ENCODE data around the gene AGPAT2. TPM values are rescaled to one million over a fixed set of nuclear protein-coding genes. Genes with fewer than 3 reads are reported as not detected.

Gene AGPAT2
- total RNA-seq, 1 donor from 2014 or later = 129 TPM

GRCh38 chr9:136686534-136686793 is 793 bp downstream of the AGPAT2 start:
- peak overlapping the region; percentile 61 to 72 for H3K27ac ChIP-seq
- peak overlapping the region; percentile 91 to 92 for H3K4me3 ChIP-seq
- intact Hi-C loops (cut with DNase I) = loop anchor here (5.0 kb wide), 1 partner anchor 41 kb away; no protein-coding TSS in a partner anchor
- H3K9me3 ChIP-seq = no peaks in the 10 kb centered on the region
- H3K4me1 ChIP-seq = peaks cover 11 to 18% of the 10 kb centered on the region in 2 donors
- no peaks in the 10 kb centered on the region for H3K36me3 ChIP-seq
- H3K27me3 ChIP-seq = no peaks in the 10 kb centered on the region
- DNase-seq (ENCODE audit: low spot score in 2 of 2) = no peak
- TF ChIP-seq, protein P1, sequence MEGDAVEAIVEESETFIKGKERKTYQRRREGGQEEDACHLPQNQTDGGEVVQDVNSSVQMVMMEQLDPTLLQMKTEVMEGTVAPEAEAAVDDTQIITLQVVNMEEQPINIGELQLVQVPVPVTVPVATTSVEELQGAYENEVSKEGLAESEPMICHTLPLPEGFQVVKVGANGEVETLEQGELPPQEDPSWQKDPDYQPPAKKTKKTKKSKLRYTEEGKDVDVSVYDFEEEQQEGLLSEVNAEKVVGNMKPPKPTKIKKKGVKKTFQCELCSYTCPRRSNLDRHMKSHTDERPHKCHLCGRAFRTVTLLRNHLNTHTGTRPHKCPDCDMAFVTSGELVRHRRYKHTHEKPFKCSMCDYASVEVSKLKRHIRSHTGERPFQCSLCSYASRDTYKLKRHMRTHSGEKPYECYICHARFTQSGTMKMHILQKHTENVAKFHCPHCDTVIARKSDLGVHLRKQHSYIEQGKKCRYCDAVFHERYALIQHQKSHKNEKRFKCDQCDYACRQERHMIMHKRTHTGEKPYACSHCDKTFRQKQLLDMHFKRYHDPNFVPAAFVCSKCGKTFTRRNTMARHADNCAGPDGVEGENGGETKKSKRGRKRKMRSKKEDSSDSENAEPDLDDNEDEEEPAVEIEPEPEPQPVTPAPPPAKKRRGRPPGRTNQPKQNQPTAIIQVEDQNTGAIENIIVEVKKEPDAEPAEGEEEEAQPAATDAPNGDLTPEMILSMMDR (IDR thresholded peaks at IDR 0.05) = no peak

- no peaks in the 10 kb centered on the region for H3K27me3 ChIP-seq
- H3K9me3 ChIP-seq = no peaks in the 10 kb centered on the region
- TF ChIP-seq, protein P1 (IDR thresholded peaks at IDR 0.05) = no peak
- DNase-seq (ENCODE audit: low spot score in 2 of 2) = no peak
- no peaks in the 10 kb centered on the region for H3K36me3 ChIP-seq
- no peak overlapping the region for H3K27ac ChIP-seq
- intact Hi-C loops (cut with DNase I) = loop anchor here (5.0 kb wide), 1 partner anchor 41 kb away; no protein-coding TSS in a partner anchor
- H3K4me1 ChIP-seq = peaks cover 11 to 18% of the 10 kb centered on the region in 2 donors
- H3K4me3 ChIP-seq = peak overlapping the region; percentile 91 to 92
Observed at GRCh38 chr9:136685790-136686533, 1.3 kb downstream of the AGPAT2 start.

DNA sequence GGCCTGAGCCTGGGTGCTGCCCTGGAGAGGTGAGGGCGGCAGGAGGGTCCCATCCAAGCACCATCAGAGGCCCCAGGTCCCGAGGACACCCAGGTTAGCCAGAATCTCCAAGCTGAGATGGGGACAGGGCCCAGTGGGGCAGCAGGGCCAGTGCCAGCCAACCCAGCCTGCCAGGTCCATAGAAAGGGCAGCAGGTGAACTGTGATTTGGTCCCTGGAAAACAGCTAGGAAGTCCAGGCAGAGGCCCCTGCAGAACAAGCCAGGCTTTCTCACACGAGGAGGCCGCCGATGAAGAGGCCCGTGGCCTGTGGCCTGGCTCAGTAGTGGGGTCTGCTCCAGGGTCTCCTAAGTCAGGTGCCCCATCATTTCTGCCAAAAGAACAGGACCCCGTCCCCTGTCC is 2.0 kb downstream of the AGPAT2 start:
- no peak overlapping the region for H3K27ac ChIP-seq
- no peak for DNase-seq (ENCODE audit: low spot score in 2 of 2)
- intact Hi-C loops (cut with DNase I) = loop anchor here (5.0 kb wide), 1 partner anchor 42 kb away; no protein-coding TSS in a partner anchor
- peak overlapping the region in 1 of 2 donors; percentile 92 for H3K4me3 ChIP-seq
- peaks cover 11 to 18% of the 10 kb centered on the region in 2 donors for H3K4me1 ChIP-seq
- no peaks in the 10 kb centered on the region for H3K27me3 ChIP-seq
- H3K36me3 ChIP-seq = no peaks in the 10 kb centered on the region
- no peaks in the 10 kb centered on the region for H3K9me3 ChIP-seq
- TF ChIP-seq, protein P1 (IDR thresholded peaks at IDR 0.05) = no peak

- Histone ChIP-seq H3K9me3 (no peaks in the 10 kb centered on the region), H3K4me1 (peaks cover 11 to 18% of the 10 kb centered on the region in 2 donors), H3K27me3 (no peaks in the 10 kb centered on the region), H3K36me3 (no peaks in the 10 kb centered on the region), H3K4me3 (no peak overlapping the region), H3K27ac (no peak overlapping the region)
- no peak for DNase-seq (ENCODE audit: low spot score in 2 of 2)
- intact Hi-C loops (cut with DNase I) = loop anchor here (5.0 kb wide), 1 partner anchor 43 kb away; no protein-coding TSS in a partner anchor
- TF ChIP-seq, protein P1 (IDR thresholded peaks at IDR 0.05) = no peak
Observed at GRCh38 chr9:136684799-136685198, 2.5 kb downstream of the AGPAT2 start.

DNA sequence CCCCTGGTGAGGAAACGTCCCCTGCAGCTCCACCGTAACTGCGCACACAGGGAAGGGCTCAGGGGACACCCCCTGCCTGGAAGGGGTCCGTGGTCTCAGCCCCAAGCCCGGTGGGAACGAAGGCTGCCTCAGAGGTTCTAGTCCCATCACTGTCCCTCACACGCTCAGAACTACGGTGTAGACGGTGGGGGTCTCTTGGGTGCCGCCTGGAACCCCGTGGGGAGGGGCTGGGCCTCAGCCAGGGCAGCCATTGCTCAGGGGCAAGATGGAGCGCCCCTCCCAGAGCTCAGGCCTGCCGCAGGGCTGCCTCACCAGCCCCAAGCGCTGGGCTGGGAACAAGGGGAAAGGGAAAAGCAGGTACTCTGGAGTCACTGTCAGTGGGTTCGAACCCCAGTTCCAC is 2.9 kb downstream of the AGPAT2 start:
- Histone ChIP-seq H3K27me3 (no peaks in the 10 kb centered on the region), H3K27ac (no peak overlapping the region), H3K36me3 (no peaks in the 10 kb centered on the region), H3K9me3 (no peaks in the 10 kb centered on the region), H3K4me1 (peaks cover 11 to 18% of the 10 kb centered on the region in 2 donors), H3K4me3 (no peak overlapping the region)
- DNase-seq (ENCODE audit: low spot score in 2 of 2) = no peak
- intact Hi-C loops (cut with DNase I) = no loop called here
- TF ChIP-seq, protein P1 (IDR thresholded peaks at IDR 0.05) = no peak

Data from ascending aorta (tissue), 2 donors.